Heart left ventricle (tissue), 16 donors: Measurements from ENCODE around the gene COL11A2. TPM values are rescaled to one million over a fixed set of nuclear protein-coding genes. Genes with fewer than 3 reads are reported as not detected.

ENCODE experiments used
- ATAC-seq, 4 donors: fragments of 200-7000 bp; cut with Tn5 transposase; one replicate each; pipeline ENCODE4 v1.9.1; 2020 to 2022; ENCODE audit warnings: moderate library complexity in 4 of 4, mild to moderate bottlenecking in 3 of 4, moderate number of reproducible peaks in 1 of 4
- DNase-seq, 5 donors: peaks; one replicate each; pipeline ENCODE4 v3.0.0-alpha.2; 2020
- H3K27ac ChIP-seq, 12 donors: fragments of 200-600 bp; sonication (generic) in 4 of 12; one replicate each; pipeline versions ENCODE4 v1.5.0 to v1.8.0; 2016 to 2022; ENCODE audit warnings: mild to moderate bottlenecking in 2 of 12
- H3K27me3 ChIP-seq, 9 donors: fragments of 200-600 bp; sonication (generic) in 2 of 9; one replicate each; pipeline versions ENCODE4 v1.5.1 to v1.8.0; 2016 to 2022; ENCODE audit warnings: mild to moderate bottlenecking in 3 of 9
- H3K36me3 ChIP-seq, 9 donors: fragments of 200-600 bp; sonication (generic) in 2 of 9; one replicate each; pipeline versions ENCODE4 v1.5.0 to v1.8.0; 2018 to 2022; ENCODE audit warnings: mild to moderate bottlenecking in 2 of 9
- H3K4me1 ChIP-seq, 12 donors: fragments of 200-600 bp; sonication (generic) in 4 of 12; one replicate each; pipeline versions ENCODE4 v1.5.0 to v1.8.0; 2016 to 2022; ENCODE audit warnings: mild to moderate bottlenecking in 3 of 12
- H3K4me3 ChIP-seq, 12 donors: fragments of 200-600 bp; sonication (generic) in 4 of 12; one replicate each; pipeline versions ENCODE4 v1.5.0 to v1.8.0; 2017 to 2022; ENCODE audit warnings: mild to moderate bottlenecking in 9 of 12, moderate library complexity in 4 of 12
- H3K9me3 ChIP-seq, 12 donors: fragments of 200-600 bp; sonication (generic) in 4 of 12; one replicate each; pipeline versions ENCODE4 v1.5.0 to v1.8.0; 2016 to 2022; ENCODE audit warnings: mild to moderate bottlenecking in 1 of 12
- CTCF ChIP-seq, 12 donors: fragments of 200-600 bp; sonication (generic) in 4 of 12; IDR thresholded peaks; one replicate each; pipeline versions ENCODE4 v1.5.0 to v1.8.0; 2018 to 2022; ENCODE audit warnings: antibody characterized with exemption in 12 of 12, mild to moderate bottlenecking in 5 of 12
- POLR2A ChIP-seq, 2 donors: fragments of 450-650 bp; IDR thresholded peaks; one replicate each; pipeline ENCODE4 v1.6.1; 2017; ENCODE audit warnings: antibody characterized with exemption in 2 of 2, mild to moderate bottlenecking in 2 of 2, moderate library complexity in 2 of 2
- WGBS, 4 donors: extraction: QIAGEN DNeasy Blood & Tissue Kit in 2 of 4; methylation state at CpG; one replicate each; pipeline versions ENCODE4 v1.1.5 to v1.1.7; 2013 to 2018; 5-methylcytosine and 5-hydroxymethylcytosine counted together
- intact Hi-C, 10 donors: fragments of 100-400 bp; cut with DNase I; formaldehyde crosslinking; loops; one replicate each; pipeline versions ENCODE4 v1.11.1 to v1.14.2; 2022
- polyA plus RNA-seq, 2 donors: library from polyadenylated mRNA; stranded (reverse); fragments of 200-250 nt; gene quantifications; one replicate each; pipeline ENCODE4 v1.2.3, GENCODE V29; 2013
- total RNA-seq, 9 donors: library from RNA; depleted of rRNA in 2 of 9; stranded (reverse); fragments of >200 nt in 2 of 9; fragmentation: NEBNext Ultra II Directional in 3 of 9; extraction: Animal tissue kit (Norgen Biotek cat#: 25700) in 3 of 9; gene quantifications; one replicate each; pipeline versions ENCODE4 v1.1.0 to v1.2.4, GENCODE V29; 2016 to 2023
- donor health status: ischemic (EF 13 %, LVEDD 7.1; RV severe dilation, severe dysfunction).
- donor health status: healthy with polysubstance abuse.
- donor health status: DM: no; HTN: yes; CAD: no.
- donor health status: DM: no; HTN: no; CAD: no.
- donor health status: ischemic (EF 25% LVEDD 6.9; RV normal size, moderate dysfunction).
- donor health status: ischemic (EF 25% LVEDD 5.7; RV mildly dilated, moderate dysfunction).
- donor health status: healthy.
- donor health status: DM: yes; HTN: yes; CAD: no.
- donor health status: ischemic (EF 35%, LVEDD 5.7; RV mildly dilated, moderate dysfunction).
- donor health status: nonischemic (EF 11% LVEDD 7.7; RV severe dilation, severe dysfunction).
- donor health status: DM: yes; HTN: yes; CAD: no.
- donor health status: PGD.
- donor health status: ischemic (EF 29% LVEDD 5.4; RV normal size, mild dysfunction).
- donor health status: nonischemic (EF 23%, LVEDD 6.1; RV moderate dilation, normal function).

Gene COL11A2
- total and polyA plus RNA-seq, 11 donors: 0.39 to 4.9 (median 0.93) TPM

- no peak for ATAC-seq
- TF ChIP-seq CTCF (IDR thresholded peaks at IDR 0.05) (no peak), POLR2A (IDR thresholded peaks at IDR 0.05) (no peak)
- WGBS, 4 donors: 52 to 61% (median 54%) methylated on average over 16 to 17 of the region's 17 CpGs
- Histone ChIP-seq H3K27ac (peak overlapping the region in 4 of 12 donors; percentile 64 to 79 (median 76)), H3K4me1 (peaks cover 10 to 57% (median 43%) of the 10 kb centered on the region in 12 donors), H3K9me3 (no peaks in the 10 kb centered on the region), H3K27me3 (no peaks in the 10 kb centered on the region), H3K36me3 (peaks cover 0 to 38% (median 32%) of the 10 kb centered on the region in 9 donors), H3K4me3 (peak overlapping the region in 11 of 12 donors; percentile 46 to 95 (median 69))
- DNase-seq: no peak
- intact Hi-C loops: loop anchor here in 2 of 10 donors (5.0 to 10.0 kb wide), 2 partner anchors 42 to 1011 kb away; partner anchors contain the start of genes GPSM3 (in 1 of the 2) and PBX2 (in 1 of the 2)
These were observed 13.1 kb upstream of the COL11A2 start for GRCh38 chr6:33205191-33206026.

GRCh38 chr6:33204415-33205190 is 12.3 kb upstream of the COL11A2 start, which contains the start of gene HSD17B8:
Gene HSD17B8 (plus strand): TSS chr6:33204655. CDS start chr6:33204669, 14 bp downstream.
- Histone ChIP-seq H3K4me1 (peaks cover 10 to 59% (median 43%) of the 10 kb centered on the region in 12 donors), H3K36me3 (peaks cover 0 to 30% (median 24%) of the 10 kb centered on the region in 9 donors), H3K27me3 (no peaks in the 10 kb centered on the region), H3K27ac (peak within 1 kb of the TSS in 11 of 12 donors; percentile 50 to 79 (median 68)), H3K4me3 (peak within 1 kb of the TSS; percentile 35 to 95 (median 68)), H3K9me3 (no peaks in the 10 kb centered on the region)
- TF ChIP-seq CTCF (IDR thresholded peaks at IDR 0.05) (no peak), POLR2A (IDR thresholded peaks at IDR 0.05) (peak in 1 of 2 donors; percentile 45)
- peak; percentile 72 to 81 (median 76) for ATAC-seq
- intact Hi-C loops: loop anchor here in 3 of 10 donors (5.0 to 10.0 kb wide), 3 partner anchors 43 to 1010 kb away; partner anchors contain the start of genes GPSM3 (in 1 of the 3), PBX2 (in 1 of the 3) and PHF1 (in 1 of the 3)
- 1% methylated on average over 18 to 48 of the region's 48 CpGs for WGBS, 4 donors
- peak; percentile 96 to 97 (median 96) for DNase-seq

- TF ChIP-seq CTCF (IDR thresholded peaks at IDR 0.05): no peak
- TF ChIP-seq POLR2A (IDR thresholded peaks at IDR 0.05): no peak
- Histone ChIP-seq H3K9me3 (no peaks in the 10 kb centered on the region), H3K4me3 (peak overlapping the region in 11 of 12 donors; percentile 35 to 95 (median 69)), H3K36me3 (peaks cover 0 to 27% (median 21%) of the 10 kb centered on the region in 9 donors), H3K4me1 (peaks cover 10 to 64% (median 45%) of the 10 kb centered on the region in 12 donors), H3K27me3 (no peaks in the 10 kb centered on the region), H3K27ac (peak overlapping the region in 4 of 12 donors; percentile 63 to 78 (median 66))
- DNase-seq: no peak
- 2 to 11% (median 9%) methylated on average over 4 of the region's 4 CpGs for WGBS, 4 donors
- no peak for ATAC-seq
- intact Hi-C loops: loop anchor here in 2 of 10 donors (5.0 to 10.0 kb wide), 3 partner anchors 43 to 1009 kb away; partner anchors contain the start of genes GPSM3 (in 1 of the 2), PBX2 (in 1 of the 2) and PHF1 (in 1 of the 2)
These were observed 11.8 kb upstream of the COL11A2 start for GRCh38 chr6:33204165-33204414.
